Fibroblast of skin of right biceps (primary cell): ENCODE measurements around the gene CCSER1.

Experiments used
- DNase-seq: peaks from one replicate; pipeline ENCODE4 v3.0.0-alpha.2; 2013

The CCSER1 gene

DNA sequence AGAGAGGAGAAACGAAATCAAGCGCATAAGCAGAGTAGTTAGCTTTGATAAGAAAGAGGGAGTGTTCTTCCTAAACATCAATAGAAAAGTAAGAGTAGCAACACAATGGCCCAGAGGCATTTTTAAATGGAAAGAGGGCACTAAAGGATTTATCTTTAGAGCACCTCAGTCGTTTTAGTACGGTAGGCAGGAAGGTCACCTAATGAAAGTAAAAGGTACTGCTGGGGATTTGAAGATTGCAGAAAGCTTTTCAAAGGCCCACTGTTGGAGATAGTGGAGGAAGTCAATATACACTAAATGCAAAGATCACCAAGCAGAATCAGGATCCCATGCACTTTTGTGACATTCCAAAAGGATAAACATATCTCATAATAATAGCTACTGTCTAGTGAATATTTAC is 1508.9 kb downstream of the CCSER1 start:
- no peak for DNase-seq
